NB4 (cell line): ENCODE results near the gene NDUFS8.

Experiments
- CTCF ChIP-seq: IDR thresholded peaks from one replicate; pipeline ENCODE4 v1.5.1; 2012; ENCODE audit warnings: low read depth, low read length
- MAX ChIP-seq: IDR thresholded peaks from 2 replicates; pipeline ENCODE4 v1.6.1; 2011; ENCODE audit warnings: low read depth, low read length
- POLR2A ChIP-seq: IDR thresholded peaks from 2 replicates; pipeline ENCODE4 v1.6.1; 2011; ENCODE audit warnings: mild to moderate bottlenecking; ENCODE audit not compliant: insufficient read length; ENCODE audit errors: extremely low read depth

GRCh38 chr11:68056317-68057285 lies 26.1 kb downstream of the NDUFS8 start:
- TF ChIP-seq CTCF (no peak), POLR2A (no peak), MAX (no peak)
